ENCODE data around the gene ERAP2. TPM values are rescaled to one million over a fixed set of nuclear protein-coding genes. Genes with fewer than 3 reads are reported as not detected.

Gene ERAP2
- total RNA-seq, 6 experiments from 2014 or later, result 1.5 to 13.3 (median 8.4) TPM

- Histone ChIP-seq H3K27me3 (no peaks in the 10 kb centered on the region), H3K9me3 (no peaks in the 10 kb centered on the region), H3K36me3 (peaks cover 0 to 11% (median 2%) of the 10 kb centered on the region in 4 donors), H3K4me1 (peaks cover 0 to 4% (median 0%) of the 10 kb centered on the region in 4 donors), H3K4me3 (no peak overlapping the region), H3K27ac (no peak overlapping the region)
- intact Hi-C loops (cut with DNase I), result no loop called here
- no peak for TF ChIP-seq CTCF (IDR thresholded peaks at IDR 0.05)
- TF ChIP-seq POLR2A (IDR thresholded peaks at IDR 0.05), result no peak
- DNase-seq, result no peak
- no peak for ATAC-seq
- 70% methylated on average over 3 of the region's 3 CpGs for WGBS (ENCODE audit: insufficient coverage, low coverage, low lambda C conversion rate, missing lambda C conversion rate)
These were observed 29.6 kb downstream of the ERAP2 start for GRCh38 chr5:96905864-96906263.

- Histone ChIP-seq H3K27me3 (no peaks in the 10 kb centered on the region), H3K36me3 (no peaks in the 10 kb centered on the region), H3K4me3 (no peak overlapping the region), H3K27ac (no peak overlapping the region), H3K4me1 (peaks cover 0 to 15% (median 0%) of the 10 kb centered on the region in 4 donors), H3K9me3 (no peaks in the 10 kb centered on the region)
- no peak for DNase-seq
- intact Hi-C loops (cut with DNase I), result no loop called here
- no peak for TF ChIP-seq POLR2A (IDR thresholded peaks at IDR 0.05)
- no peak for TF ChIP-seq CTCF (IDR thresholded peaks at IDR 0.05)
- peak; percentile 61 to 69 (median 66) for ATAC-seq
- WGBS (ENCODE audit: insufficient coverage, low coverage, low lambda C conversion rate, missing lambda C conversion rate), result 61% methylated on average over 4 of the region's 4 CpGs
These were observed 32.7 kb downstream of the ERAP2 start for GRCh38 chr5:96909003-96909402.

GRCh38 chr5:96909435-96909834 lies 33.1 kb downstream of the ERAP2 start:
- H3K36me3 ChIP-seq, result no peaks in the 10 kb centered on the region
- intact Hi-C loops (cut with DNase I), result no loop called here
- no peaks in the 10 kb centered on the region for H3K9me3 ChIP-seq
- no peak overlapping the region for H3K27ac ChIP-seq
- WGBS (ENCODE audit: insufficient coverage, low coverage, low lambda C conversion rate, missing lambda C conversion rate), result 59% methylated on average over 3 of the region's 4 CpGs
- H3K4me3 ChIP-seq, result no peak overlapping the region
- peaks cover 0 to 15% (median 0%) of the 10 kb centered on the region in 4 donors for H3K4me1 ChIP-seq
- H3K27me3 ChIP-seq, result no peaks in the 10 kb centered on the region
- DNase-seq (no peak), ATAC-seq (no peak)
- TF ChIP-seq POLR2A (IDR thresholded peaks at IDR 0.05), result no peak
- TF ChIP-seq CTCF (IDR thresholded peaks at IDR 0.05), result no peak

GRCh38 chr5:96911139-96911538 lies 34.8 kb downstream of the ERAP2 start:
- Histone ChIP-seq H3K36me3 (no peaks in the 10 kb centered on the region), H3K27me3 (no peaks in the 10 kb centered on the region), H3K4me3 (no peak overlapping the region), H3K4me1 (peaks cover 0 to 15% (median 0%) of the 10 kb centered on the region in 4 donors), H3K9me3 (no peaks in the 10 kb centered on the region), H3K27ac (no peak overlapping the region)
- WGBS (ENCODE audit: insufficient coverage, low coverage, low lambda C conversion rate, missing lambda C conversion rate), result 92% methylated on average over 2 of the region's 2 CpGs
- TF ChIP-seq CTCF (IDR thresholded peaks at IDR 0.05), result no peak
- no peak for TF ChIP-seq POLR2A (IDR thresholded peaks at IDR 0.05)
- DNase-seq, result no peak
- intact Hi-C loops (cut with DNase I), result no loop called here
- no peak for ATAC-seq

GRCh38 chr5:96913233-96913632 lies 36.9 kb downstream of the ERAP2 start:
- intact Hi-C loops (cut with DNase I), result no loop called here
- DNase-seq (peak in 1 of 3 donors; percentile 70), ATAC-seq (peak; percentile 28 to 86 (median 68))
- Histone ChIP-seq H3K9me3 (no peaks in the 10 kb centered on the region), H3K4me1 (peaks cover 0 to 15% (median 0%) of the 10 kb centered on the region in 4 donors), H3K36me3 (no peaks in the 10 kb centered on the region), H3K27me3 (no peaks in the 10 kb centered on the region), H3K27ac (peak overlapping the region in 1 of 3 donors; percentile 35), H3K4me3 (no peak overlapping the region)
- 37% methylated on average over 2 of the region's 2 CpGs for WGBS (ENCODE audit: insufficient coverage, low coverage, low lambda C conversion rate, missing lambda C conversion rate)
- no peak for TF ChIP-seq POLR2A (IDR thresholded peaks at IDR 0.05)
- TF ChIP-seq CTCF (IDR thresholded peaks at IDR 0.05), result no peak

All from right lobe of liver (tissue), 6 donors.